NCI-H510A treated with DMSO at 0.1 percent for 48 hours (cell line): ENCODE measurements around the gene CHMP3.

Source experiments
- DNase-seq: peaks from one replicate; lab custom pipeline; 2025; lab: John Stamatoyannopoulos, UW

CHMP3 gene

GRCh38 chr2:86466306-86466705, 96.9 kb downstream of the CHMP3 start:
- DNase-seq: no peak

GRCh38 chr2:86464652-86465051, 98.6 kb downstream of the CHMP3 start:
- no peak for DNase-seq

GRCh38 chr2:86461042-86461743, 102.0 kb downstream of the CHMP3 start:
- no peak for DNase-seq

- no peak for DNase-seq
Observed at GRCh38 chr2:86455181-86455580, 108.1 kb downstream of the CHMP3 start.

- no peak for DNase-seq
Observed at GRCh38 chr2:86454238-86454637, 109.0 kb downstream of the CHMP3 start.

- no peak for DNase-seq
Observed at GRCh38 chr2:86453836-86454235, 109.4 kb downstream of the CHMP3 start.
